ENCODE measurements around the gene FAM227A.

FAM227A gene

DNA sequence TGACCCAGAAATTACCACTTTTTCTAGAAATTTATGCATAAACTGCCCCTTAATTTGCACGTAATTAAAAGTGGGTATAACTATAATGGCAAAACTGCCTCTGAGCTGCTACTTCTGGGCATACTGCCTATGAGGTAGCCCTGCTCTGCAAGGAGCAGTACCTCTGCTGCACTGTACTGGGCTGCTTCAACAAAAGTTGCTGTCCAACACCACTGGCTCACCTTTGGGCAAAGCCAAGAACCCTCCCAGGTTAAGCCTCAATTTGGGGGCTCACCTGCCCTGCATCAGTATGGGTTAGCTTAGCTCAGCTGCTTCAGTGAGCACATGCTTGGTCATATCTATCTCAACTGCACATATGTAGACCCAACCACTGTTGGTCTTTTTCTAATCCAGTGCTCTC lies 90.8 kb downstream of the FAM227A start:
- no peak overlapping the region for H3K27ac ChIP-seq
- TF ChIP-seq, protein P1, sequence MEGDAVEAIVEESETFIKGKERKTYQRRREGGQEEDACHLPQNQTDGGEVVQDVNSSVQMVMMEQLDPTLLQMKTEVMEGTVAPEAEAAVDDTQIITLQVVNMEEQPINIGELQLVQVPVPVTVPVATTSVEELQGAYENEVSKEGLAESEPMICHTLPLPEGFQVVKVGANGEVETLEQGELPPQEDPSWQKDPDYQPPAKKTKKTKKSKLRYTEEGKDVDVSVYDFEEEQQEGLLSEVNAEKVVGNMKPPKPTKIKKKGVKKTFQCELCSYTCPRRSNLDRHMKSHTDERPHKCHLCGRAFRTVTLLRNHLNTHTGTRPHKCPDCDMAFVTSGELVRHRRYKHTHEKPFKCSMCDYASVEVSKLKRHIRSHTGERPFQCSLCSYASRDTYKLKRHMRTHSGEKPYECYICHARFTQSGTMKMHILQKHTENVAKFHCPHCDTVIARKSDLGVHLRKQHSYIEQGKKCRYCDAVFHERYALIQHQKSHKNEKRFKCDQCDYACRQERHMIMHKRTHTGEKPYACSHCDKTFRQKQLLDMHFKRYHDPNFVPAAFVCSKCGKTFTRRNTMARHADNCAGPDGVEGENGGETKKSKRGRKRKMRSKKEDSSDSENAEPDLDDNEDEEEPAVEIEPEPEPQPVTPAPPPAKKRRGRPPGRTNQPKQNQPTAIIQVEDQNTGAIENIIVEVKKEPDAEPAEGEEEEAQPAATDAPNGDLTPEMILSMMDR (conservative IDR thresholded peaks at IDR 0.05) = no peak
- TF ChIP-seq ZFX (IDR thresholded peaks at IDR 0.05) = no peak

DNA sequence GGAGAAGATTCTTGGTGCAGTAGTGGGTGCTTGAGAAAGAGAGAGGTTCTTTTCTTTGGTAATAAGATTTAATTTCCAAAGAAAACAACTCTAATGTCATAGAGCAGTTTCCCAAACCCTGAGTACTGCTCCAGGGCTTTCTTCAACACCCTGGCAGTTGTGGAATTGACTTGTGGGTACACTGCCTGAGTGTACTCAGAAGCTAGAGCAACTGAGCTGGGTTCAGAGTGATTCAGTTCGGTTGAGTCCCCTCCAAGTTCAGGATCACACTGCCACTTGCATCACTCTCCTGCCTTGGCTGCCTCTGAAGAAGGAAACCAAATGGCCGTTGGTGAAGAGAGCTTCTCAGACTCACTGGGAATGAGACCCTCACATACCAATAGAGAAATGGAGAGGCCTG lies 91.5 kb downstream of the FAM227A start:
- TF ChIP-seq ZFX (IDR thresholded peaks at IDR 0.05) = no peak
- TF ChIP-seq, protein P1 (conservative IDR thresholded peaks at IDR 0.05) = no peak

DNA sequence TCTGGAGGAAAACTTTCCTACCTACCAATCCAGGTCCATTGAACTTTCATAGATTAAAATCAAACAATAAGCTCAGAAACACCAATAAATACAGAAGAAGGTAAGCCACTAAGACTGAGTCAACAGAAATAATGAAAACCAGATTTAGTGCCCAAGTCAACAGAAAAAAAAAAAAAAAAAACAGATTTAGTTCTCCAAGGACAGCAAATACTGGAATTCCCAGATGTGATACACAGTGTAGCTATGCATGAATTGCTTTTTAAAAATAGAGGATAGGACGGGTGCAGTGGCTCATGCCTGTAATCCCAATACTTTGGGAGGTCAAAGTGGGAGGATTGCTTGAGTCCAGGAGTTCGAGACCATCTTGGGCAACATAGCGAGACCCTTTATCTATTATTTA lies 101.9 kb downstream of the FAM227A start:
- no peak overlapping the region for H3K27ac ChIP-seq
- TF ChIP-seq, protein P1 (conservative IDR thresholded peaks at IDR 0.05) = no peak
- no peak for TF ChIP-seq ZFX (IDR thresholded peaks at IDR 0.05)

More for the DNA sequence above, 91.5 kb downstream of the FAM227A start:
- no peak overlapping the region for H3K27ac ChIP-seq

DNA sequence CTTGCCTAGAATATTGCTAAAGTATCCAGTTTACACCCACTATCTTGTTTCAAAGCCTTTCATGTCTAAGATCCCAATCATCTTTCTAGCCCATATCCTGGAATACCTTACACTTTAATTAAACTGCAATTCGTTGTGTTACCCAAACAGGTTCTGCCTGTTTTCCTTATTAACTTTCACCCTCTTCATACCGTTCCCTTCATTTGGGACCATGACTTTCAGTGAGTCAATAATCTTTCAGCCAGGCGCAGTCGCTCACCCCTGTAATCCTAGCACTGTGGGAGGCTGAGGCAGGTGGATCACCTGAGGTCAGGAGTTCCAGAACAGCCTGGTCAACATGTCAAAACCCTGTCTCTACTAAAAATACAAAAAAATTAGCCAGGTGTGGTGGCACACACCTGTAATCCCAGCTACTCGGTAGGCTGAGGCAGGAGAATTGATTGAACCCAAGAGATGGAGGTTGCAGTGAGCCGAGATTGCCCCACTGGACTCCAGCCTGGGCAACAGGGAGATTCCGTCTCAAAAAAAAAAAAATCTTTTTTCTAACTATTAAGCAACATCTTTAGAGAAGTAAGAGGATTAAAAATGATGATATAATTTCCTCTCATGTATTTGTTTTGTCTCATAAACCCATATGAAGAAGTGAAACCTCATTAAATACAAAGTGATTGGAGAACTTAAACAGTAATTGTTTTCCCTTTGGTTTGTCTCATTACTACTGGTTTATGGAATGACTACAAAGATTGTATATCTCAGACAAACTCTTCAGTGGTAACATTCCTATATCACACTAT lies 106.9 kb downstream of the FAM227A start:
- H3K27ac ChIP-seq = peak overlapping the region; percentile 41
- TF ChIP-seq, protein P1 (conservative IDR thresholded peaks at IDR 0.05) = no peak

DNA sequence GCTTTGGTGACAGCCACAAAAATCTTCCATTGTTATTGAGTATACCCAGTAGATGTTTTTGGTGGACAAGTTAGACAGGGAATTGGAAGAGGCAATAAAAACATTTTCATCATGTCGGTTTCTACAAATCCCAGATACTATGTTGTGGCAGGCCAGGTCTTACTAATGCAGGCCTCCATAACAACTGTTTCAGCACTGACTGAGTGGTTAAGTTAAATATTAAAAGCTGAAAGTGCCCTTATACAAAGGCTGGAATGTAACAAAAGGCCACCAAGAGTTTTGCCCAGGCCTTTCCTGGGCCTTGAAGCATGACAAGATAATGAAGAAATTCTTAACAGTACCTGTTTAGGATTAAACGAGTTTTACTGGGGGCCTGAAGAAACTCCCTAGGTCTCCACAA lies 115.5 kb downstream of the FAM227A start:
- TF ChIP-seq, protein P1 (conservative IDR thresholded peaks at IDR 0.05) = no peak
- TF ChIP-seq ZFX (IDR thresholded peaks at IDR 0.05) = no peak

DNA sequence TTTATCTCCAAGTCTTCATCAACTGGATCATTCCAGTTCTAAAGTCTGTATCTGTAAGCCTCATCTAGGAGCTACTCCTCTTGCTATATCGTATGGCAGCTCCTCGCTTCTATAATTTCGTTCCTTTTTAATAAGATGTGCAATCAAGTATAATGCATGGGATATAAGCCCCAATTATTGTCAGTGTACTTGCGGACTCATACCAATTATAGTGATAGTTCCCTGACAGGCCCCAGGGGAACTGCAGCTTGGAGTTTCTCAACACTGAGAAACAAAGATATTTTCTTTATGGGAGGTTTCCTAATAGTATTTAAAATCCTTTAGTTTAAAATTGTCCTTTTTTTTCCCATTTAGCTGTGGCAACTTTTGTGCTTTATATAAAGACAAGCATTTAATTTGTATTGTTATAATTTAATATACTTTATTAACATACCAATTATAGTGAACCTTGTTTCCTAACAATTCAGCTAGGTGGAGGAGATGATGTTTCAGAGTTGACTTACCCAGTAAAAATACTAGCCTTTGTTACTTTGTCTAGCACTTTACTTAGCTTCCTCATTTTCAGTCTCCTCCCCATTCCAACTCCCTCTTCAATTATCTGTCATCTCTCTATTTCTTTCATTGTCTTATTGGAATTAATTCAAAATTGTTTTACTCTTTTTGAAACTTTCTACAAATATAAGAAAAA lies 124.8 kb downstream of the FAM227A start:
- TF ChIP-seq, protein P1 (conservative IDR thresholded peaks at IDR 0.05) = no peak
- TF ChIP-seq ZFX (IDR thresholded peaks at IDR 0.05) = no peak
- no peak overlapping the region for H3K27ac ChIP-seq

More for the DNA sequence above, 115.5 kb downstream of the FAM227A start:
- H3K27ac ChIP-seq = no peak overlapping the region

Measured in C4-2B (cell line).